ENCODE measurements around the gene ANKLE2. TPM values are rescaled to one million over a fixed set of nuclear protein-coding genes. Genes with fewer than 3 reads are reported as not detected.

ANKLE2 gene
- total RNA-seq, 4 donors from 2014 or later: 29.6 to 44.9 (median 34.6) TPM

- TF ChIP-seq, protein P1, sequence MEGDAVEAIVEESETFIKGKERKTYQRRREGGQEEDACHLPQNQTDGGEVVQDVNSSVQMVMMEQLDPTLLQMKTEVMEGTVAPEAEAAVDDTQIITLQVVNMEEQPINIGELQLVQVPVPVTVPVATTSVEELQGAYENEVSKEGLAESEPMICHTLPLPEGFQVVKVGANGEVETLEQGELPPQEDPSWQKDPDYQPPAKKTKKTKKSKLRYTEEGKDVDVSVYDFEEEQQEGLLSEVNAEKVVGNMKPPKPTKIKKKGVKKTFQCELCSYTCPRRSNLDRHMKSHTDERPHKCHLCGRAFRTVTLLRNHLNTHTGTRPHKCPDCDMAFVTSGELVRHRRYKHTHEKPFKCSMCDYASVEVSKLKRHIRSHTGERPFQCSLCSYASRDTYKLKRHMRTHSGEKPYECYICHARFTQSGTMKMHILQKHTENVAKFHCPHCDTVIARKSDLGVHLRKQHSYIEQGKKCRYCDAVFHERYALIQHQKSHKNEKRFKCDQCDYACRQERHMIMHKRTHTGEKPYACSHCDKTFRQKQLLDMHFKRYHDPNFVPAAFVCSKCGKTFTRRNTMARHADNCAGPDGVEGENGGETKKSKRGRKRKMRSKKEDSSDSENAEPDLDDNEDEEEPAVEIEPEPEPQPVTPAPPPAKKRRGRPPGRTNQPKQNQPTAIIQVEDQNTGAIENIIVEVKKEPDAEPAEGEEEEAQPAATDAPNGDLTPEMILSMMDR (IDR thresholded peaks at IDR 0.05 in 4 of 5, conservative IDR thresholded peaks at IDR 0.05 in 1 of 5): peak in 3 of 5 experiments; percentile 12 to 20 (median 18)
- TF ChIP-seq POLR2A (IDR thresholded peaks at IDR 0.05): peak; percentile 74 to 76
- peak; percentile 97 to 98 for ATAC-seq
- no peaks in the 10 kb centered on the region for H3K27me3 ChIP-seq
- intact Hi-C loops (cut with DNase I; ENCODE audit: low total_unique reads) (loop anchor here (1.0 to 5.0 kb wide), 4 partner anchors 23 to 393 kb away; partner anchors contain the start of genes ANKLE2, GOLGA3, PGAM5 and ZNF140), in situ Hi-C loops (cut with MboI; ENCODE audit: low sequenced_read_pairs in 4 of 4) (no loop called here)
- no peaks in the 10 kb centered on the region for H3K9me3 ChIP-seq
- no peaks in the 10 kb centered on the region for H3K36me3 ChIP-seq
- peak; percentile 91 to 95 for DNase-seq
- peak within 1 kb of the TSS; percentile 65 to 98 (median 80) for H3K4me3 ChIP-seq
- peaks cover 6 to 10% of the 10 kb centered on the region in 2 donors for H3K4me1 ChIP-seq
- H3K27ac ChIP-seq: peak within 1 kb of the TSS; percentile 62 to 77 (median 72)
These were observed 74.1 kb downstream of the ANKLE2 start, which contains the start of the genes POLE and PXMP2 for GRCh38 chr12:132687211-132688164. Gene POLE (minus strand): TSS chr12:132687342. CDS start chr12:132687315, 27 bp downstream. Gene PXMP2 (plus strand): TSS chr12:132687587. CDS start chr12:132687671, 84 bp downstream.

DNA sequence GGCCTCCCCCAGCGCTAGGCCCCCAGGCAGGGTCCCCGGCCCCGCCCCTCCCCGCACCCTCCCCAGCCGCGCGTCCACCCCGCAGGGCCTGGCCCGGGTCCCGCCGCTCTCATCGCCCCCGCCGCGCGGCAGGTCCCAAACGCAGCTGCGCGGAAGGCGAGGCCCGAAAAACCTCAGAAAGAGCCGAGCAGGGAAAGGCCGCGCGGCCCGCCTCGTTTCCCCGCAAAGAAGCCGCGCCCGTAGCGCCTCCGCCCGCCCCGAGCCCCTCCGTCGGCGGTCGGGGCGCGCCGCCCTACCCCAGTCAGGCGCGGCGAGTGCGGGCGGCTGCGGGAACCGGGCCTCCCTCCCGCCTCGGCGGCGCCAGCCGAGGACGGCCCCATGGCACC, 74.8 kb downstream of the ANKLE2 start:
- no peak for DNase-seq
- H3K9me3 ChIP-seq: no peaks in the 10 kb centered on the region
- no peaks in the 10 kb centered on the region for H3K27me3 ChIP-seq
- H3K4me1 ChIP-seq: peaks cover 6 to 10% of the 10 kb centered on the region in 2 donors
- in situ Hi-C loops (cut with MboI; ENCODE audit: low sequenced_read_pairs in 4 of 4): no loop called here
- intact Hi-C loops (cut with DNase I; ENCODE audit: low total_unique reads): loop anchor here (1.0 to 5.0 kb wide), 4 partner anchors 23 to 394 kb away; partner anchors contain the start of genes ANKLE2, GOLGA3, PGAM5 and ZNF140
- peak; percentile 53 to 66 for ATAC-seq
- peak overlapping the region; percentile 62 to 77 (median 72) for H3K27ac ChIP-seq
- peak overlapping the region; percentile 51 to 85 (median 70) for H3K4me3 ChIP-seq
- TF ChIP-seq POLR2A (IDR thresholded peaks at IDR 0.05): no peak
- TF ChIP-seq, protein P1 (IDR thresholded peaks at IDR 0.05 in 4 of 5, conservative IDR thresholded peaks at IDR 0.05 in 1 of 5): no peak
- no peaks in the 10 kb centered on the region for H3K36me3 ChIP-seq

DNA sequence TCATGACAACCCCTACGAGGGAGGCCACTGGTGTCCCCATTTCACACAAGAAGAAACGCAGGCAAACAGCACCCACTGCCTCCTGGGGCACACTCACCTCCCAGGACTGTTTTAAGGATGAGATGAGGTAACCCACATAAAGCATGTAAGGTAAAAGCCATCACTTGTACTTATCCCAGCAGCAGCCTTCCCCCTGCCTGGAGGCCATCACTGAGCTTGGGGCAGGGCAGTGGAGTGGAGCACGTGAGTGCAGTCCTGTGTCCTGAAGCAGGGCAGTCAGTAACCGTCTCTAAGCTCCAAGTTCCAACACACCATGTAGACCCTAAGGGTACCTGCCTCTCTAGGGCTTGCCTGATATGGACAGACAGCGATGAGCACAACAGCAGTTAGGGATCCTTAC, 76.2 kb downstream of the ANKLE2 start:
- H3K4me1 ChIP-seq: peaks cover 6 to 10% of the 10 kb centered on the region in 2 donors
- H3K9me3 ChIP-seq: no peaks in the 10 kb centered on the region
- no peaks in the 10 kb centered on the region for H3K36me3 ChIP-seq
- intact Hi-C loops (cut with DNase I; ENCODE audit: low total_unique reads) (loop anchor here (5.0 kb wide), 1 partner anchor 77 kb away; the partner anchor contains the start of gene ANKLE2), in situ Hi-C loops (cut with MboI; ENCODE audit: low sequenced_read_pairs in 4 of 4) (no loop called here)
- no peaks in the 10 kb centered on the region for H3K27me3 ChIP-seq
- H3K4me3 ChIP-seq: no peak overlapping the region
- TF ChIP-seq, protein P1 (IDR thresholded peaks at IDR 0.05 in 4 of 5, conservative IDR thresholded peaks at IDR 0.05 in 1 of 5): no peak
- no peak for TF ChIP-seq POLR2A (IDR thresholded peaks at IDR 0.05)
- DNase-seq (no peak), ATAC-seq (no peak)
- H3K27ac ChIP-seq: no peak overlapping the region

DNA sequence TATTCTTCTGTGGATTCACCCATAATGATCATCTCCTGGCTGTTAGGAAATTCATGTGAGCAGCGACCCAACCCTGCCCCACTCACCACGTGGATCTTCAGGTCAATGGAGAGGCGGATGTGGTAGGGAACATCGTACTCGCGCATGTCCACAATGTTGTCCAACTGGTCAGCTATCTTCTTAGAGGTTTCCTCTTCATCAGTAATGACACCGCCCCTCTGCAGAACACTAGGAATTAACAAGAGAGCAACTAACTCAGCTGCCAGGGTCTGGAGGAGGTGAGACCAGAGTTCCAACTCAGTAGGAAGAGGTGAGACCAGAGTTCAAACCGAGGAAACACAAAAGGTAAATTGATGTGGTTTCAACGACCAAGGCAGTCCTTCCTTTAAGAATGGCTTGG, 84.1 kb downstream of the ANKLE2 start:
- Histone ChIP-seq H3K4me1 (no peaks in the 10 kb centered on the region), H3K9me3 (no peaks in the 10 kb centered on the region), H3K4me3 (no peak overlapping the region), H3K27ac (no peak overlapping the region), H3K27me3 (no peaks in the 10 kb centered on the region), H3K36me3 (peaks cover 7 to 49% of the 10 kb centered on the region in 2 donors)
- intact Hi-C loops (cut with DNase I; ENCODE audit: low total_unique reads) (no loop called here), in situ Hi-C loops (cut with MboI; ENCODE audit: low sequenced_read_pairs in 4 of 4) (no loop called here)
- TF ChIP-seq, protein P1 (IDR thresholded peaks at IDR 0.05 in 4 of 5, conservative IDR thresholded peaks at IDR 0.05 in 1 of 5): no peak
- TF ChIP-seq POLR2A (IDR thresholded peaks at IDR 0.05): no peak
- no peak for DNase-seq
- no peak for ATAC-seq

All from gastrocnemius medialis (tissue), 4 donors.